ENCODE measurements around the gene SPC25. TPM values are rescaled to one million over a fixed set of nuclear protein-coding genes. Genes with fewer than 3 reads are reported as not detected.
A peak's percentile ranks its signal among the peaks of the same experiment; 100 is the strongest.

The SPC25 gene
- total and polyA plus RNA-seq, 2 of the 13 experiments (the other 11 are each of a cell fraction or from before 2014, with no cell fraction given) = 11.3 to 26.5 TPM

DNA sequence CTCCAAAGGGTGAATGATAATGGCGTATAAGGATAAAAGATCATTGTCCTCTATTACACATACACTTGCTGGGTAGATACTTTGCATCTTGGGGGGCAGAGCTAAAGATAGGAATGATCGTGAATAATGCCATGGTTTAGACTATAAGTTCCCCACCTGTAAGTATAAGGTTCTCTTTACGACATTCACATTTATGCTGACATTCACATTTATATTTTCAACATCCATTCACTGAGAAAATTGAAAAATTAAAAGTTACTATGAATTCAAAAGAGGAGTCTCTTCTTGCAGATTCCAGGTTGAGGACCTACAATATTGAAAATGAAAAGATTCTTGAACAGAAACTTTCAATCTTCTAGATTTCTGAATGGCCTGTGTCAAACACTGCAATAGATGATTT lies 2.1 kb upstream of the SPC25 start:
- POLR2A ChIA-PET = no interaction called here

DNA sequence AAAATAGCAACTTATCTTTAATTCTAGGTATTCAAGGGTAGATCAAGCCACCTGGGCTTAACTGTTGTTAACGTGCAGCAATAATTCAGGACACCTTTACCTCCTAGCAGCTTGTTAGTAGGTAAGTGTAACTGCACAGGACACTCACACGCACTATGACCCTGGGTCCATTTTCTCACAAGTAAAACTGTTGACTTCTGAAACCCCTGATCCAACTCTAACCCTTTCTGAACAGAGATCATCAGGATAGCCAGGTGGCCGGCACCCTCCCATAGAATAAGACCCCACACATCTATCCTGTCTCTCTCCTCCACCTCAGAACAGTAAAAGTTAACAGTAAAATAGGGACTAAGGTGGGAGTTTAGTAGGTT lies 610 bp downstream of the SPC25 start:
- Histone ChIP-seq H3K79me2 (ENCODE audit: insufficient read depth, low read length) (peaks cover 10% of the 10 kb centered on the region), H3K9me3 (ENCODE audit: low read length) (no peaks in the 10 kb centered on the region), H2AFZ (ENCODE audit: low read length) (peak overlapping the region; percentile 52), H3K4me3 (replicated peaks in 1 of 3; ENCODE audit: insufficient read depth in 1 of 3, low read depth in 2 of 3, low read length in 3 of 3) (peak overlapping the region; percentile 83 to 93 (median 89)), H3K27ac (ENCODE audit: extremely low read length, insufficient read depth, low read length) (peak overlapping the region; percentile 58), H3K27me3 (ENCODE audit: control insufficient read depth in 1 of 2, insufficient read depth in 2 of 2, low read length in 2 of 2) (no peaks in the 10 kb centered on the region; a peak in 1 of 5 replicates), H3K4me1 (ENCODE audit: insufficient read depth, low read length) (peaks cover 18% of the 10 kb centered on the region), H4K20me1 (ENCODE audit: insufficient read depth, low read length) (no peaks in the 10 kb centered on the region), H3K36me3 (replicated peaks in 1 of 2; ENCODE audit: control insufficient read depth in 1 of 2, insufficient read depth in 2 of 2, low read length in 2 of 2) (peaks cover 2 to 15% of the 10 kb centered on the region in 2 experiments; a peak in 4 of 5 replicates), H3K9ac (ENCODE audit: insufficient read depth, low read depth, low read length) (peak overlapping the region; percentile 80), H3K4me2 (ENCODE audit: low read depth, low read length) (peak overlapping the region; percentile 72)
- TSS peak; percentile 75 for BruUV-seq (replicated peaks)
- FAIRE-seq (peak; percentile 8), ATAC-seq (peak; percentile 43), DNase-seq (ENCODE audit: low spot score) (peak; percentile 31)
- POLR2A ChIA-PET = no interaction called here
- WGBS (ENCODE audit: low lambda C conversion rate) = 4% methylated on average over 3 of the region's 3 CpGs
- CTCF ChIA-PET (ENCODE audit: low intra/inter-chr PET ratio, low total read pairs) = no interaction called here
- in situ Hi-C loops (cut with HindIII; ENCODE audit: extremely low pct_ligation_motif_present, low pct_unique_long_range_greater_than_20kb) = no loop called here
- intact Hi-C loops (cut with micrococcal nuclease; ENCODE audit: unreplicated experiment) = no loop called here
- TF ChIP-seq IKZF4 (CRISPR knock-in tag; IDR thresholded peaks at IDR 0.05; ENCODE audit: borderline replicate concordance, low read depth, not compliant biosample characterization) (no peak), MAFG (CRISPR knock-in tag; IDR thresholded peaks at IDR 0.05) (0 out of 2 replicates have a peak, but pooled peaks have one; percentile 25), ZNF432 (CRISPR knock-in tag; IDR thresholded peaks at IDR 0.05; ENCODE audit: borderline replicate concordance) (no peak), SIN3A (IDR thresholded peaks at IDR 0.05; ENCODE audit: borderline replicate concordance, low read depth, low read length) (no peak), ZNF660 (CRISPR knock-in tag; IDR thresholded peaks at IDR 0.05; ENCODE audit: borderline replicate concordance, low read depth) (no peak), FOXM1 (CRISPR knock-in tag; IDR thresholded peaks at IDR 0.05) (no peak), ZNF333 (CRISPR knock-in tag; IDR thresholded peaks at IDR 0.05; ENCODE audit: borderline replicate concordance) (no peak), POGK (CRISPR knock-in tag; conservative IDR thresholded peaks at IDR 0.05) (no peak), ZNF564 (CRISPR knock-in tag; IDR thresholded peaks at IDR 0.05) (no peak)
- TF ChIP-seq, protein P1, sequence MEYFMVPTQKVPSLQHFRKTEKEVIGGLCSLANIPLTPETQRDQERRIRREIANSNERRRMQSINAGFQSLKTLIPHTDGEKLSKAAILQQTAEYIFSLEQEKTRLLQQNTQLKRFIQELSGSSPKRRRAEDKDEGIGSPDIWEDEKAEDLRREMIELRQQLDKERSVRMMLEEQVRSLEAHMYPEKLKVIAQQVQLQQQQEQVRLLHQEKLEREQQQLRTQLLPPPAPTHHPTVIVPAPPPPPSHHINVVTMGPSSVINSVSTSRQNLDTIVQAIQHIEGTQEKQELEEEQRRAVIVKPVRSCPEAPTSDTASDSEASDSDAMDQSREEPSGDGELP (IDR thresholded peaks at IDR 0.05; ENCODE audit: borderline replicate concordance, low read depth) = no peak

More for the DNA sequence above, 2.1 kb upstream of the SPC25 start:
- TF ChIP-seq, protein P2, sequence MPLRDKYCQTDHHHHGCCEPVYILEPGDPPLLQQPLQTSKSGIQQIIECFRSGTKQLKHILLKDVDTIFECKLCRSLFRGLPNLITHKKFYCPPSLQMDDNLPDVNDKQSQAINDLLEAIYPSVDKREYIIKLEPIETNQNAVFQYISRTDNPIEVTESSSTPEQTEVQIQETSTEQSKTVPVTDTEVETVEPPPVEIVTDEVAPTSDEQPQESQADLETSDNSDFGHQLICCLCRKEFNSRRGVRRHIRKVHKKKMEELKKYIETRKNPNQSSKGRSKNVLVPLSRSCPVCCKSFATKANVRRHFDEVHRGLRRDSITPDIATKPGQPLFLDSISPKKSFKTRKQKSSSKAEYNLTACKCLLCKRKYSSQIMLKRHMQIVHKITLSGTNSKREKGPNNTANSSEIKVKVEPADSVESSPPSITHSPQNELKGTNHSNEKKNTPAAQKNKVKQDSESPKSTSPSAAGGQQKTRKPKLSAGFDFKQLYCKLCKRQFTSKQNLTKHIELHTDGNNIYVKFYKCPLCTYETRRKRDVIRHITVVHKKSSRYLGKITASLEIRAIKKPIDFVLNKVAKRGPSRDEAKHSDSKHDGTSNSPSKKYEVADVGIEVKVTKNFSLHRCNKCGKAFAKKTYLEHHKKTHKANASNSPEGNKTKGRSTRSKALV (CRISPR knock-in tag; IDR thresholded peaks at IDR 0.05) = no peak
- TF ChIP-seq MAFK (conservative IDR thresholded peaks at IDR 0.05 in 1 of 2, IDR thresholded peaks at IDR 0.05 in 1 of 2; ENCODE audit: low read length in 2 of 2) (peak; percentile 71 to 79; a peak in 3 of 4 replicates), ZBTB8A (CRISPR knock-in tag; IDR thresholded peaks at IDR 0.05; ENCODE audit: borderline replicate concordance, low read depth) (no peak), KDM6A (CRISPR knock-in tag; IDR thresholded peaks at IDR 0.05; ENCODE audit: low read depth) (no peak), ONECUT2 (CRISPR knock-in tag; IDR thresholded peaks at IDR 0.05) (no peak), MAFF (IDR thresholded peaks at IDR 0.05; ENCODE audit: low read depth, low read length) (peak; percentile 67)
- FAIRE-seq = no peak
- H2AFZ ChIP-seq (ENCODE audit: low read length) = no peak overlapping the region
- H3K4me3 ChIP-seq (replicated peaks in 1 of 3; ENCODE audit: insufficient read depth in 1 of 3, low read depth in 2 of 3, low read length in 3 of 3) = no peak overlapping the region
- ATAC-seq = no peak
- intact Hi-C loops (cut with micrococcal nuclease; ENCODE audit: unreplicated experiment) = no loop called here
- in situ Hi-C loops (cut with HindIII; ENCODE audit: extremely low pct_ligation_motif_present, low pct_unique_long_range_greater_than_20kb) = no loop called here
- BruUV-seq (replicated peaks) = no TSS peak
- H3K4me2 ChIP-seq (ENCODE audit: low read depth, low read length) = no peak overlapping the region
- 11% methylated on average over 3 of the region's 3 CpGs for WGBS (ENCODE audit: low lambda C conversion rate)
- H3K4me1 ChIP-seq (ENCODE audit: insufficient read depth, low read length) = peaks cover 18% of the 10 kb centered on the region
- no peak overlapping the region for H3K9ac ChIP-seq (ENCODE audit: insufficient read depth, low read depth, low read length)
- no peak overlapping the region for H3K27ac ChIP-seq (ENCODE audit: extremely low read length, insufficient read depth, low read length)
- no peak for DNase-seq (ENCODE audit: low spot score)
- no peaks in the 10 kb centered on the region for H4K20me1 ChIP-seq (ENCODE audit: insufficient read depth, low read length)
- CTCF ChIA-PET (ENCODE audit: low intra/inter-chr PET ratio, low total read pairs) = no interaction called here
- H3K27me3 ChIP-seq (ENCODE audit: control insufficient read depth in 1 of 2, insufficient read depth in 2 of 2, low read length in 2 of 2) = peaks cover 0 to 5% of the 10 kb centered on the region in 2 experiments; a peak in 2 of 5 replicates
- peaks cover 10% of the 10 kb centered on the region for H3K79me2 ChIP-seq (ENCODE audit: insufficient read depth, low read length)
- no peaks in the 10 kb centered on the region for H3K9me3 ChIP-seq (ENCODE audit: low read length)
- peaks cover 0 to 6% of the 10 kb centered on the region in 2 experiments; a peak in 4 of 5 replicates for H3K36me3 ChIP-seq (replicated peaks in 1 of 2; ENCODE audit: control insufficient read depth in 1 of 2, insufficient read depth in 2 of 2, low read length in 2 of 2)

All from HepG2 (cell line).